ENCODE results near the gene NPY5R. TPM values are rescaled to one million over a fixed set of nuclear protein-coding genes. Genes with fewer than 3 reads are reported as not detected.

NPY5R gene
- total RNA-seq, 1 donor from 2014 or later = 1.3 TPM

DNA sequence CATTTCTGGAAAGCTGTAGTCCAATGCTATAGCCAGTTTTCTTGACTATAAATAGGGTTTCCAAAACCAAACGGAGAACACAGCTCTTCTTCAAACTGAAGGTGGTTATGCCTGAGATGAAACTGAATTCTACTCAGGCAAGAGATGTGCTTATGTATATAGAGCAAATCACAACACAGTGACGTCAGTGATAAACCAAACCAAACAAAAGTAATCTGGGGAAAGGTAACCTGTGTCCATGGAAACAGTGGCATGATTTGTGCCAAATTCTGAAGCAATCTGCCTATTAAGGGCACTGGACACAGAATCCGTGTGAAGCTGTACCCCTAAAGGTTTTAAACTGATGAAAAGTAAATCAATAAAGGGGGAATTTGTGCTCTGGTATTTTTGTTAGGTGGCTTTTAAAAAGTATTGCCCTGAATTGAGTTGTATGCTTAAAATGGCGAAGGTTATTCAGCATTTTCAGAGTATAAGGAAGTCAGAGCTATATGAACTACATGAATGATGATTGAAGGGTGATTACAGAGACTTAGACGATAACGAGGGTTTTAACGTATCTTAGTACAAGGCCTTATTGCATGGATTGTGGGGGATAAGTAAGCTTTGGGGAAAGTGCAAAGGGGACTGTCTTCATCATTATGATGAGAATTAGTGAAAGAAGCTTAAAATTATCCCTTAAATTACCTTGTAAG, 38.6 kb downstream of the NPY5R start:
- H3K27me3 Mint-ChIP-seq (ENCODE audit: insufficient read depth, low read depth) = no peaks in the 10 kb centered on the region

DNA sequence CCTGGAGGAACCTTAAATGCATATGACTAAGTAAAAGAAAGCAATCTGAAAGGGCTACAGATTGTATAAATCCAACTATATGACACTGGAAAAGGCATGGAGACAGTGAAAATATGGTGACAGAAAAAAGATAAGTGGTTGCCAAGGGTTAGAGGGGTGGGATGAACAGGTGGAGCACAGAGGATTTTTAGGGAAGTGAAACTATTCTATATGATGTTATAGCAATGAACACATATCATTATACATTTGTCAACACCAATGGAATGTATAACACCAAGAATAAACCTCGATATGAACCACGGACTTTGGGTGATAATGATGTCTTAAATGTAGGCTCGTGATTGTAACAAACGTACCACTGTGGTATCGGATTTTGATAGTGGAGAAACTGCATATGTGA, 40.7 kb downstream of the NPY5R start:
- no peak for DNase-seq (ENCODE audit: low spot score)
- Histone ChIP-seq H3K9me3 (ENCODE audit: low read depth) (no peaks in the 10 kb centered on the region), H3K27ac (no peak overlapping the region), H4K20me1 (ENCODE audit: low read depth) (no peaks in the 10 kb centered on the region), H2AFZ (replicated peaks) (no peak overlapping the region), H3K4me3 (no peak overlapping the region), H3K4me2 (no peak overlapping the region), H3K27me3 (no peaks in the 10 kb centered on the region), H3K79me2 (ENCODE audit: low read depth) (no peaks in the 10 kb centered on the region), H3F3A (ENCODE audit: low read depth) (no peaks in the 10 kb centered on the region), H3K9ac (no peak overlapping the region), H3K4me1 (no peaks in the 10 kb centered on the region), H3K36me3 (no peaks in the 10 kb centered on the region)
- no peaks in the 10 kb centered on the region for H3K9me3 Mint-ChIP-seq
- H3K27ac Mint-ChIP-seq = no peak overlapping the region
- H3K4me1 Mint-ChIP-seq = no peaks in the 10 kb centered on the region
- no peak overlapping the region for H3K4me3 Mint-ChIP-seq
- H3K36me3 Mint-ChIP-seq = no peaks in the 10 kb centered on the region
- H3K27me3 Mint-ChIP-seq (ENCODE audit: insufficient read depth, low read depth) = no peaks in the 10 kb centered on the region
- TF ChIP-seq EZH2 (IDR thresholded peaks at IDR 0.05) = no peak
- no peak for TF ChIP-seq EZH2phosphoT487 (IDR thresholded peaks at IDR 0.05)
- TF ChIP-seq, protein P1, sequence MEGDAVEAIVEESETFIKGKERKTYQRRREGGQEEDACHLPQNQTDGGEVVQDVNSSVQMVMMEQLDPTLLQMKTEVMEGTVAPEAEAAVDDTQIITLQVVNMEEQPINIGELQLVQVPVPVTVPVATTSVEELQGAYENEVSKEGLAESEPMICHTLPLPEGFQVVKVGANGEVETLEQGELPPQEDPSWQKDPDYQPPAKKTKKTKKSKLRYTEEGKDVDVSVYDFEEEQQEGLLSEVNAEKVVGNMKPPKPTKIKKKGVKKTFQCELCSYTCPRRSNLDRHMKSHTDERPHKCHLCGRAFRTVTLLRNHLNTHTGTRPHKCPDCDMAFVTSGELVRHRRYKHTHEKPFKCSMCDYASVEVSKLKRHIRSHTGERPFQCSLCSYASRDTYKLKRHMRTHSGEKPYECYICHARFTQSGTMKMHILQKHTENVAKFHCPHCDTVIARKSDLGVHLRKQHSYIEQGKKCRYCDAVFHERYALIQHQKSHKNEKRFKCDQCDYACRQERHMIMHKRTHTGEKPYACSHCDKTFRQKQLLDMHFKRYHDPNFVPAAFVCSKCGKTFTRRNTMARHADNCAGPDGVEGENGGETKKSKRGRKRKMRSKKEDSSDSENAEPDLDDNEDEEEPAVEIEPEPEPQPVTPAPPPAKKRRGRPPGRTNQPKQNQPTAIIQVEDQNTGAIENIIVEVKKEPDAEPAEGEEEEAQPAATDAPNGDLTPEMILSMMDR (IDR thresholded peaks at IDR 0.05) = no peak

More for the DNA sequence above, 38.6 kb downstream of the NPY5R start:
- H3K27ac Mint-ChIP-seq = no peak overlapping the region
- H3K4me3 Mint-ChIP-seq = no peak overlapping the region
- no peaks in the 10 kb centered on the region for H3K9me3 Mint-ChIP-seq
- DNase-seq (ENCODE audit: low spot score) = no peak
- H3K36me3 Mint-ChIP-seq = no peaks in the 10 kb centered on the region
- no peak overlapping the region for H3K4me3 ChIP-seq
- no peaks in the 10 kb centered on the region for H3K79me2 ChIP-seq (ENCODE audit: low read depth)
- no peaks in the 10 kb centered on the region for H3F3A ChIP-seq (ENCODE audit: low read depth)
- H3K27ac ChIP-seq = no peak overlapping the region
- H2AFZ ChIP-seq (replicated peaks) = no peak overlapping the region
- no peak for TF ChIP-seq EZH2phosphoT487 (IDR thresholded peaks at IDR 0.05)
- no peak for TF ChIP-seq EZH2 (IDR thresholded peaks at IDR 0.05)
- H4K20me1 ChIP-seq (ENCODE audit: low read depth) = no peaks in the 10 kb centered on the region
- no peaks in the 10 kb centered on the region for H3K9me3 ChIP-seq (ENCODE audit: low read depth)
- no peaks in the 10 kb centered on the region for H3K4me1 Mint-ChIP-seq
- H3K4me2 ChIP-seq = no peak overlapping the region
- H3K4me1 ChIP-seq = no peaks in the 10 kb centered on the region
- no peaks in the 10 kb centered on the region for H3K36me3 ChIP-seq
- no peaks in the 10 kb centered on the region for H3K27me3 ChIP-seq
- H3K9ac ChIP-seq = no peak overlapping the region

GRCh38 chr4:163384926-163385325, 41.2 kb downstream of the NPY5R start:
- Histone ChIP-seq H3F3A (ENCODE audit: low read depth) (no peaks in the 10 kb centered on the region), H3K9me3 (ENCODE audit: low read depth) (no peaks in the 10 kb centered on the region), H3K79me2 (ENCODE audit: low read depth) (no peaks in the 10 kb centered on the region), H3K27ac (no peak overlapping the region), H3K4me2 (no peak overlapping the region), H3K4me3 (no peak overlapping the region), H3K4me1 (no peaks in the 10 kb centered on the region), H4K20me1 (ENCODE audit: low read depth) (no peaks in the 10 kb centered on the region), H3K9ac (no peak overlapping the region), H3K27me3 (no peaks in the 10 kb centered on the region), H3K36me3 (no peaks in the 10 kb centered on the region), H2AFZ (replicated peaks) (no peak overlapping the region)
- no peaks in the 10 kb centered on the region for H3K4me1 Mint-ChIP-seq
- H3K4me3 Mint-ChIP-seq = no peak overlapping the region
- H3K36me3 Mint-ChIP-seq = no peaks in the 10 kb centered on the region
- no peak for DNase-seq (ENCODE audit: low spot score)
- H3K27ac Mint-ChIP-seq = no peak overlapping the region
- H3K27me3 Mint-ChIP-seq (ENCODE audit: insufficient read depth, low read depth) = no peaks in the 10 kb centered on the region
- TF ChIP-seq, protein P1 (IDR thresholded peaks at IDR 0.05) = no peak
- TF ChIP-seq EZH2 (IDR thresholded peaks at IDR 0.05) (no peak), EZH2phosphoT487 (IDR thresholded peaks at IDR 0.05) (no peak)
- no peaks in the 10 kb centered on the region for H3K9me3 Mint-ChIP-seq

DNA sequence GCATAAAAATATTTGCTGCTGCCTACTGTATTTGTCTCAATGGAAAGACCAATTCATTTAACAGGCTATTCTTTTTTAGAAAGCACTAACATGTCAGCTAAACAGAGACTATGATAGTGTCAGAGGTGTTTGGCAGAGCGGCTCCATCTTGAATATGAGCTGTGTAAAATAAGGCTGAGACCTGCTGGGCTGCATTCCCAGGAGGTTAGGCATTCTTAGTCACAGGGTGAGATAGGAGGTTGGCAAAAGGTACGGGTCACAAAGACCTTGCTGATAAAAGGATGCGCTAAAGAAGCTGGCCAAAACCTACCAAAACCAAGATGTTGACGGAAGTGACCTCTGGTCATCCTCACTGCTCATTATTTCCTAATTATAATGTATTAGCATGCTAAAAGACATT, 41.8 kb downstream of the NPY5R start:
- TF ChIP-seq EZH2 (IDR thresholded peaks at IDR 0.05) (no peak), EZH2phosphoT487 (IDR thresholded peaks at IDR 0.05) (no peak)
- TF ChIP-seq, protein P1 (IDR thresholded peaks at IDR 0.05) = no peak
- H3K27ac Mint-ChIP-seq = no peak overlapping the region
- H3K9me3 Mint-ChIP-seq = no peaks in the 10 kb centered on the region
- H2AFZ ChIP-seq (replicated peaks) = no peak overlapping the region
- H3K4me1 ChIP-seq = no peaks in the 10 kb centered on the region
- H3K27me3 Mint-ChIP-seq (ENCODE audit: insufficient read depth, low read depth) = no peaks in the 10 kb centered on the region
- no peaks in the 10 kb centered on the region for H3K79me2 ChIP-seq (ENCODE audit: low read depth)
- H3K27me3 ChIP-seq = no peaks in the 10 kb centered on the region
- H3K27ac ChIP-seq = no peak overlapping the region
- DNase-seq (ENCODE audit: low spot score) = no peak
- H3K4me2 ChIP-seq = no peak overlapping the region
- H3K9ac ChIP-seq = no peak overlapping the region
- H3K36me3 ChIP-seq = no peaks in the 10 kb centered on the region
- no peaks in the 10 kb centered on the region for H3K4me1 Mint-ChIP-seq
- no peaks in the 10 kb centered on the region for H4K20me1 ChIP-seq (ENCODE audit: low read depth)
- H3K9me3 ChIP-seq (ENCODE audit: low read depth) = no peaks in the 10 kb centered on the region
- no peak overlapping the region for H3K4me3 ChIP-seq
- no peaks in the 10 kb centered on the region for H3F3A ChIP-seq (ENCODE audit: low read depth)
- no peaks in the 10 kb centered on the region for H3K36me3 Mint-ChIP-seq
- H3K4me3 Mint-ChIP-seq = no peak overlapping the region

Measured in neural progenitor cell (in vitro differentiated cells).